PFSK-1 (cell line): ENCODE data around the gene STX1A.

Experiments
- FOXP2 ChIP-seq: optimal IDR thresholded peaks from 2 replicates; pipeline ENCODE3; 2011; ENCODE audit warnings: borderline replicate concordance, control low read depth, inconsistent platforms; ENCODE audit not compliant: insufficient read depth; ENCODE audit errors: extremely low read length, extremely low read depth
- POLR2AphosphoS5 ChIP-seq: IDR thresholded peaks from 2 replicates; pipeline ENCODE4 v1.6.1; 2012; ENCODE audit warnings: low read depth, mild to moderate bottlenecking, control low read depth, low read length, moderate library complexity
- SIN3A ChIP-seq: IDR thresholded peaks from 2 replicates; pipeline ENCODE4 v1.6.1; 2012; ENCODE audit warnings: mild to moderate bottlenecking, low read length, moderate library complexity, borderline replicate concordance; ENCODE audit not compliant: insufficient read depth
- TAF1 ChIP-seq: IDR thresholded peaks from 2 replicates; pipeline ENCODE4 v1.6.1; 2012; ENCODE audit warnings: low read length, control low read depth, borderline replicate concordance; ENCODE audit not compliant: insufficient read depth
- TF ChIP-seq, protein P1 (sequence below), 2 experiments: IDR thresholded peaks; 2 replicates each; pipeline versions ENCODE4 v1.6.1 to v1.8.0; 2011 to 2012; ENCODE audit warnings: low read depth in 2 of 2, low read length in 2 of 2, control low read depth in 1 of 2, inconsistent platforms in 1 of 2, mild to moderate bottlenecking in 1 of 2, moderate library complexity in 1 of 2; ENCODE audit not compliant: insufficient read depth in 1 of 2

Gene STX1A

DNA sequence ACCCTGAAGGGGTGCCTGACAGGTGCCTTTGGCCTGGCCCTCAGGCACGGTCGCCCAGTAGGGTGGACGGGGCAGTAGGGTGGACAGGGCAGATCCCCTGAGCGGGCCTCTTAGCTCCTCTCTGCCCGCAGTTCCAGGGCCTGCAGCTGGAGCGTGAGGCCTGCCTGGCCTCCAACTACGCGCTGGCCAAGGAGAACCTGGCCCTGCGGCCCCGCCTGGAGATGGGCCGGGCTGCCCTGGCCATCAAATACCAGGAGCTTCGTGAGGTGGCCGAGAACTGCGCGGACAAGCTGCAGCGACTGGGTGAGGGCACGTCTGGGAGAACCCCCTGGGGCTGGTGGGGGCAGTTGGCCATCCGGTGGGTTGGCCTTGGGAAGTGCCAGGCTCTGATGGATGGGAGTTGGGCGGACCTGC, 50.2 kb downstream of the STX1A start:
- TF ChIP-seq, protein P1, sequence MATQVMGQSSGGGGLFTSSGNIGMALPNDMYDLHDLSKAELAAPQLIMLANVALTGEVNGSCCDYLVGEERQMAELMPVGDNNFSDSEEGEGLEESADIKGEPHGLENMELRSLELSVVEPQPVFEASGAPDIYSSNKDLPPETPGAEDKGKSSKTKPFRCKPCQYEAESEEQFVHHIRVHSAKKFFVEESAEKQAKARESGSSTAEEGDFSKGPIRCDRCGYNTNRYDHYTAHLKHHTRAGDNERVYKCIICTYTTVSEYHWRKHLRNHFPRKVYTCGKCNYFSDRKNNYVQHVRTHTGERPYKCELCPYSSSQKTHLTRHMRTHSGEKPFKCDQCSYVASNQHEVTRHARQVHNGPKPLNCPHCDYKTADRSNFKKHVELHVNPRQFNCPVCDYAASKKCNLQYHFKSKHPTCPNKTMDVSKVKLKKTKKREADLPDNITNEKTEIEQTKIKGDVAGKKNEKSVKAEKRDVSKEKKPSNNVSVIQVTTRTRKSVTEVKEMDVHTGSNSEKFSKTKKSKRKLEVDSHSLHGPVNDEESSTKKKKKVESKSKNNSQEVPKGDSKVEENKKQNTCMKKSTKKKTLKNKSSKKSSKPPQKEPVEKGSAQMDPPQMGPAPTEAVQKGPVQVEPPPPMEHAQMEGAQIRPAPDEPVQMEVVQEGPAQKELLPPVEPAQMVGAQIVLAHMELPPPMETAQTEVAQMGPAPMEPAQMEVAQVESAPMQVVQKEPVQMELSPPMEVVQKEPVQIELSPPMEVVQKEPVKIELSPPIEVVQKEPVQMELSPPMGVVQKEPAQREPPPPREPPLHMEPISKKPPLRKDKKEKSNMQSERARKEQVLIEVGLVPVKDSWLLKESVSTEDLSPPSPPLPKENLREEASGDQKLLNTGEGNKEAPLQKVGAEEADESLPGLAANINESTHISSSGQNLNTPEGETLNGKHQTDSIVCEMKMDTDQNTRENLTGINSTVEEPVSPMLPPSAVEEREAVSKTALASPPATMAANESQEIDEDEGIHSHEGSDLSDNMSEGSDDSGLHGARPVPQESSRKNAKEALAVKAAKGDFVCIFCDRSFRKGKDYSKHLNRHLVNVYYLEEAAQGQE (IDR thresholded peaks at IDR 0.05; ENCODE audit: insufficient read depth in 1 of 2, low read depth in 2 of 2, low read length in 2 of 2) = no peak
- TF ChIP-seq FOXP2 = no peak

DNA sequence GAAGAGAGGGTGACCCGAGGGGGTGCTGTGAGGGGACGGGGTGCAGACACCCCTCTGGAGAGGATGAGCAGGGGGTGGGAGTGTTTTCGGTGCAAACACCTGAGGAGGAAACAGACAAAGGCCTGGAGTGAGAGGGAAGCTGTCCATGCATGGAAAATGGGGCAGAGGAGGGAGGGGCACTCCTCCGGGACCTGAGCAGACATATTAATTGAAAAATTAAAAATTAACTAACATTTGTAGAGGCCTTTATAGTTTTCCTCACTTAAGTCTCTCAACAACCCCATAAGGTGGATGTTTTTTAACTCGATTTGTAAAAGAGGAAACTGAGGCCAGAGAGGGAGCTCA, 50.6 kb downstream of the STX1A start:
- TF ChIP-seq, protein P1 (IDR thresholded peaks at IDR 0.05; ENCODE audit: insufficient read depth in 1 of 2, low read depth in 2 of 2, low read length in 2 of 2) = no peak
- TF ChIP-seq POLR2AphosphoS5 (no peak), SIN3A (no peak), FOXP2 (no peak), TAF1 (no peak)

DNA sequence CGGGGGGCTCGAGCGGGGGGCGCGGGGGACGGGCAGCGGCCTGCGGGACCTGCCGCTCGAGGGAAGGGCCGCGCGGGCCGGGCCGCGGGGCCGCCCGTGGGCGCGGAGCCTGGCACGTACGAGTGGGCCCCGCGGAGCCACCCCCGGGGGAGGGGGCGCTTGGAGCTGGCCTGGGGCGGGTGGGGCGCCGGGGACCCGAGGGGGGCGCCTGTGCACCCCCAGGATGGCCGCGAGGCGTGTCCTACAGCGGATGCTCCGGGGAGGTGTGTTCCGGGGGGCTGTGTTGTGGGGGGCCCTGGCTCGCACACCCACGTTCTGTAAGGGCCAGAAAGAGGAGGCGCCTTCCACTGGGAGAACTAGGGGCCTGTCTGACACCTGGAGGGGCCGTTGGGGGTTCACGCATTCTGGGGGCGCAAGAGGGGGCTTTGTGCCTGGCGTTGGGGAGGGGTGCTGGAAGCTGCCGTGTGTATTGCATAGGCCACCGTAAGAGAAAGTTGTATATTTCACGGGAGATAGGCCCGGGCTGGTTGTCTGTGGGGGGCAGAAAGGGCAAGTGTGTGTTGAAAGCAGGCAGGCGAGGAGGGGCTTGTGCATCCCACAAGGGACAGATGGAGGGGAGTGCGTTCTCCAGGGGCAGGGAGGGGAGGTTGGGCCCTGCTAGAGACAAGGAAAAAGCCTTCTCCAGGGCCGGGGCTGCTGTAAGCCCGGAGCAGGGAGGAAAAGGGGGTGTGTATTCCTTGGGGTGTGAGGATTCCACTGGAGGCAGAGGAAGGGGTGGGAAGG, 51.2 kb downstream of the STX1A start:
- TF ChIP-seq FOXP2 (no peak), SIN3A (no peak), POLR2AphosphoS5 (no peak), TAF1 (no peak)
- TF ChIP-seq, protein P1 (IDR thresholded peaks at IDR 0.05; ENCODE audit: insufficient read depth in 1 of 2, low read depth in 2 of 2, low read length in 2 of 2) = no peak

DNA sequence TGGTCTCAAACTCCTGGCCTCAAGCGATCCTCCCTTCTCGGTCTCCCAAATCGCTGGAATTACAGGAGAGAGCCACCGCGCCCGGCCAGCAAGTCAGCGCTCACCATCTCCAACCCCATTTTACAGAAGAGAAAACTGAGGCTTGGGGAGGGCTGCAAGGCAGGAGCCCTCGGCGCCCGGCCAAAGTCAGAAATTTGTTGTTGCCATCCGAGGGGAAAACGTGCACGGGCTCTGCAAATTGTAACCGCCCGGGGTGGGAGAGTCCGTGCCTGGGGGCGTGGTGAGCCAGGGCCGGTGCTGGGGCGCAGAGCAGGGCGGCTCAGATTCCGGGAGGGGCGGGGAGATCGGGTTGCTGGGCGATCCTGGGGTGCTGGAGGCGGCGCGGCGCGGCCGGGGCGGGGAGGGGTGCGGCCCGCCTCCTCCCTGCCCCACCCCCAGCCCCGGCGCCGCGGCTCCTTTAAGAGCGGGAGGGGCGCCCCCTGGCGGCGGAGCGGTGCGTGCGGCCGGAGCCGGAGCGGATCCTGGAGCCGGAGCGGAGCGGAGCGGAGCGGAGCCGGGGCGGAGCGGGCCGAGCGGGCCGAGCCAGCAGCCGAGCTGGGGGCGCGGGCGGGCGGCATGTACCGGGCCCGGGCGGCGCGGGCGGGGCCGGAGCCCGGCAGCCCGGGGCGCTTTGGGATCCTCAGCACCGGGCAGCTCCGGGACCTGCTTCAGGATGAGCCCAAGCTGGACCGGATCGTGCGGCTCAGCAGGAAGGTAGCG, 51.9 kb downstream of the STX1A start, which contains the start of gene VPS37D:
TSS of gene VPS37D (plus strand) at position 488 of the 759 bp plus-strand sequence. CDS start at position 616, 128 bp downstream.
- no peak for TF ChIP-seq FOXP2
- no peak for TF ChIP-seq TAF1
- TF ChIP-seq POLR2AphosphoS5 = no peak
- peak; percentile 80; the same call in 1 of the 2 replicates for TF ChIP-seq SIN3A
- TF ChIP-seq, protein P1 (IDR thresholded peaks at IDR 0.05; ENCODE audit: insufficient read depth in 1 of 2, low read depth in 2 of 2, low read length in 2 of 2) = no peak
